HepG2 (cell line): ENCODE results near the gene ASCC3. TPM values are rescaled to one million over a fixed set of nuclear protein-coding genes. Genes with fewer than 3 reads are reported as not detected.

Experiments
- ATAC-seq: fragments of 200-7000 bp; cut with Tn5 transposase; 3 replicates; pipeline ENCODE4 v1.9.1; 2020; ENCODE audit warnings: mild to moderate bottlenecking, moderate library complexity
- BruUV-seq: library from RNA; stranded (reverse); fragments of 400-500 nt; replicated peaks from 2 replicates; lab custom pipeline; 2021; lab: Mats Ljungman, UMichigan
- CTCF ChIA-PET: fragments of 300-600 bp; formaldehyde crosslinking; extraction: SDS; loops from one replicate; lab custom pipeline; 2021; ENCODE audit warnings: low total read pairs, inconsistent platforms, low intra/inter-chr PET ratio; lab: Yijun Ruan, JAX
- POLR2A ChIA-PET: fragments of 350-600 bp; sonication (Branson Sonifier 250); formaldehyde crosslinking; loops from one replicate; lab custom pipeline; 2020; ENCODE audit warnings: antibody characterized with exemption, inconsistent platforms; lab: Yijun Ruan, JAX
- DNase-seq: peaks from one replicate; pipeline ENCODE4 v3.0.0-alpha.2; 2015; ENCODE audit warnings: low spot score
- FAIRE-seq: peaks from 3 replicates; lab custom pipeline; 2011; peaks lifted over from hg19 to GRCh38; lab: Jason Lieb, UNC
- H2AFZ ChIP-seq: one replicate; pipeline ENCODE4 v1.6.1; 2011; ENCODE audit warnings: low read length, inconsistent platforms
- H3K27ac ChIP-seq: fragments of 300-600 bp; 3 replicates; pipeline ENCODE4 v1.8.0; 2011; ENCODE audit warnings: mixed run types, mild to moderate bottlenecking, mixed read lengths, low read length, inconsistent platforms; ENCODE audit not compliant: insufficient read depth; ENCODE audit errors: extremely low read length
- H3K27me3 ChIP-seq, 2 experiments: fragments of 200-600 bp in 1 of 2; 2 replicates in 1 of 2; 3 replicates in 1 of 2; pipeline versions ENCODE4 v1.6.0 to v1.8.0; 2011; ENCODE audit warnings: low read length in 2 of 2, mild to moderate bottlenecking in 2 of 2, moderate library complexity in 2 of 2, inconsistent platforms in 1 of 2; ENCODE audit not compliant: insufficient read depth in 2 of 2, control insufficient read depth in 1 of 2
- H3K36me3 ChIP-seq, 2 experiments: fragments of 200-600 bp in 1 of 2; replicated peaks in 1 of 2; 2 replicates in 1 of 2; 3 replicates in 1 of 2; pipeline versions ENCODE4 v1.5.1 to v1.8.0; 2011; ENCODE audit warnings: low read length in 2 of 2, inconsistent platforms in 1 of 2; ENCODE audit not compliant: insufficient read depth in 2 of 2, control insufficient read depth in 1 of 2
- H3K4me1 ChIP-seq: 2 replicates; pipeline ENCODE4 v1.5.1; 2012; ENCODE audit warnings: low read length, inconsistent platforms; ENCODE audit not compliant: insufficient read depth
- H3K4me2 ChIP-seq: 2 replicates; pipeline ENCODE4 v1.6.0; 2011; ENCODE audit warnings: low read depth, low read length, inconsistent platforms
- H3K4me3 ChIP-seq, 3 experiments: fragments of 200-600 bp in 1 of 3; sonication (generic), shearing (Covaris generic) in 1 of 3; replicated peaks in 1 of 3; 2 replicates each; pipeline ENCODE4 v1.5.1; 2011 to 2016; ENCODE audit warnings: low read length in 3 of 3, inconsistent platforms in 2 of 3, low read depth in 2 of 3, mild to moderate bottlenecking in 2 of 3, control low read depth in 1 of 3, mixed read lengths in 1 of 3; ENCODE audit not compliant: insufficient read depth in 1 of 3
- H3K79me2 ChIP-seq: one replicate; pipeline ENCODE4 v1.6.1; 2011; ENCODE audit warnings: low read length, inconsistent platforms; ENCODE audit not compliant: insufficient read depth
- H3K9ac ChIP-seq: 2 replicates; pipeline ENCODE4 v1.6.0; 2011; ENCODE audit warnings: mild to moderate bottlenecking, low read depth, low read length, inconsistent platforms; ENCODE audit not compliant: insufficient read depth
- H3K9me3 ChIP-seq: 2 replicates; pipeline ENCODE4 v1.5.1; 2012; ENCODE audit warnings: mild to moderate bottlenecking, low read length
- H4K20me1 ChIP-seq: 2 replicates; pipeline ENCODE4 v1.6.0; 2011; ENCODE audit warnings: inconsistent platforms, mild to moderate bottlenecking, low read length, moderate library complexity; ENCODE audit not compliant: insufficient read depth
- GLI4 ChIP-seq: sonication (generic); formaldehyde crosslinking; IDR thresholded peaks from 2 replicates; pipeline ENCODE4 v1.5.1; 2020; ENCODE audit warnings: missing genetic modification reagents, mild to moderate bottlenecking, moderate library complexity, borderline replicate concordance
- GPN1 ChIP-seq: sonication (generic); formaldehyde crosslinking; IDR thresholded peaks from 2 replicates; pipeline ENCODE4 v1.5.1; 2020; ENCODE audit warnings: missing genetic modification reagents, borderline replicate concordance
- HNRNPLL ChIP-seq: fragments of 200-400 bp; formaldehyde crosslinking; IDR thresholded peaks from 2 replicates; pipeline ENCODE4 v1.6.1; 2017; ENCODE audit warnings: mild to moderate bottlenecking, low read depth, low read length; ENCODE audit not compliant: poor library complexity, severe bottlenecking
- MEF2D ChIP-seq: sonication (generic); formaldehyde crosslinking; IDR thresholded peaks from 2 replicates; pipeline ENCODE4 v1.5.1; 2020; ENCODE audit warnings: mild to moderate bottlenecking, missing genetic modification reagents
- NKX3-1 ChIP-seq: sonication (generic); formaldehyde crosslinking; IDR thresholded peaks from 2 replicates; pipeline ENCODE4 v1.5.0; 2020; ENCODE audit warnings: missing genetic modification reagents
- SKIL ChIP-seq: sonication (generic); formaldehyde crosslinking; IDR thresholded peaks from 2 replicates; pipeline ENCODE4 v1.8.0; 2022; ENCODE audit warnings: missing genetic modification reagents, mild to moderate bottlenecking, moderate library complexity, borderline replicate concordance
- SP140L ChIP-seq: sonication (generic); formaldehyde crosslinking; IDR thresholded peaks from 2 replicates; pipeline ENCODE4 v1.4.0; 2020; ENCODE audit warnings: missing genetic modification reagents, borderline replicate concordance
- ZFX ChIP-seq: sonication (generic); formaldehyde crosslinking; IDR thresholded peaks from 2 replicates; pipeline ENCODE4 v1.4.0; 2020; ENCODE audit warnings: mild to moderate bottlenecking, low read depth, missing genetic modification reagents, moderate library complexity
- ZNF263 ChIP-seq: sonication (generic); formaldehyde crosslinking; IDR thresholded peaks from 2 replicates; pipeline ENCODE4 v1.4.0; 2020; ENCODE audit warnings: missing genetic modification reagents
- ZNF766 ChIP-seq: sonication (generic); formaldehyde crosslinking; IDR thresholded peaks from 2 replicates; pipeline ENCODE4 v1.5.0; 2020; ENCODE audit warnings: missing genetic modification reagents, borderline replicate concordance
- WGBS: methylation state at CpG from one replicate; pipeline ENCODE4 v1.1.6; 2017; ENCODE audit warnings: low lambda C conversion rate; 5-methylcytosine and 5-hydroxymethylcytosine counted together
- in situ Hi-C: cut with HindIII; loops from 2 replicates; pipeline ENCODE4 v1.10.0; 2017; ENCODE audit warnings: low pct_unique_long_range_greater_than_20kb; ENCODE audit not compliant: extremely low pct_ligation_motif_present
- intact Hi-C: fragments of 100-400 bp; cut with micrococcal nuclease; formaldehyde crosslinking; loops from one replicate; pipeline ENCODE4 v1.10.0; 2022; ENCODE audit not compliant: unreplicated experiment
- polyA plus RNA-seq, 8 experiments: library from polyadenylated mRNA; depleted of rRNA in 3 of 8; stranded (reverse) in 7 of 8; unstranded in 1 of 8; fragments of >200 nt; fragmentation: Illumina TruSeq in 4 of 8; extraction: Trizol in 4 of 8; gene quantifications; 2 replicates each; pipeline versions ENCODE4 v1.2.1 to v1.2.3, GENCODE V29; 2011 to 2016; ENCODE audit warnings: low read depth in 4 of 8, missing spikeins in 1 of 8, mixed read lengths in 1 of 8; ENCODE audit not compliant: insufficient read depth in 1 of 8
- total RNA-seq, 5 experiments: library from RNA; depleted of rRNA; stranded (reverse); fragments of >200 nt; fragmentation: Illumina TruSeq; extraction: Trizol; gene quantifications; 2 replicates each; pipeline ENCODE4 v1.2.3, GENCODE V29; 2016; ENCODE audit warnings: low read depth in 1 of 5

ASCC3 gene
- total and polyA plus RNA-seq, 2 of the 13 experiments (the other 11 are each of a cell fraction or from before 2014, with no cell fraction given): 23.1 to 55.7 TPM

DNA sequence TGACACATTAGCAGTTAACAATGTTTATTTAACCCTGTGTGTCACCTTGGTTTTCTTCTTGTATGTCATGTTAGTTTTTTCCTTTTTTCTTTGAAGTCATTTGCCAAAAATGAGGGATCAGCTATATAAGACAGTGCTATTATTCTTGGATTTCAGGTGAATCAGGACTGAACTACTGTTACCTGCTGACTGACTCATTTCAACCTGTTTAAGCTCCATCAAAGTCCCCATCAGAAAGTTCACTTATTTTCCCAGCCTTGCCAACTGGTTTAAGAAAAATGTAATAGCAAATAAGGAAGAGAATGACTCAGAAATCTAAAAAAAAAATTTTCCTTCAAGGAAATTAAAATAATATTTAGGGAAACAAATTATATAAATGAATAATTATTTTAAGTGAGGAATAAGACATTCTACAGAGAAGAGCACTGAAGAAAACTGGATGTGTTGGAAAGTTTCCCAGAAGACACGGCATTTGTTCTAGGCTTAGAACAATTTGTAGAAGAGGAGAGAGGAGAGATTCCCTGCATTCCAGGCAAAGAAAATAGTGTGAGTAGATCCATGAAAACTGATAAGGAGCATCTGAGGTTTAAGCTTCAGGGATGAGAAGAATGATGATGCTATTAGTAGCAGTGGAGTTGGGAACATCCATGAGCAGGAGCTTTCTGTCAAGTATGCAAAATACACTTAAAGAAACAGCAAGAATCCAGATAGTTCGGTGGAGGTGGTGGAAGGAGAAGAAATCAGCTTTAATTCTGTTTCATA, 331.5 kb downstream of the ASCC3 start:
- H3K4me2 ChIP-seq: no peak overlapping the region
- H3K27ac ChIP-seq: no peak overlapping the region
- ATAC-seq: no peak
- no peak for DNase-seq
- in situ Hi-C loops (no loop called here), intact Hi-C loops (no loop called here)
- no peaks in the 10 kb centered on the region for H3K79me2 ChIP-seq
- no peaks in the 10 kb centered on the region for H3K9me3 ChIP-seq
- H2AFZ ChIP-seq: no peak overlapping the region
- H3K4me1 ChIP-seq: no peaks in the 10 kb centered on the region
- BruUV-seq: no TSS peak
- POLR2A ChIA-PET: no interaction called here
- CTCF ChIA-PET: no interaction called here
- FAIRE-seq: no peak
- WGBS: 98% methylated on average over 2 of the region's 2 CpGs
- H3K4me3 ChIP-seq: no peak overlapping the region
- no peak for TF ChIP-seq GPN1 (CRISPR knock-in tag)
- TF ChIP-seq ZNF766 (CRISPR knock-in tag): no peak
- no peak for TF ChIP-seq SP140L (CRISPR knock-in tag)
- no peak for TF ChIP-seq ZNF263
- TF ChIP-seq GLI4 (CRISPR knock-in tag): no peak
- no peak for TF ChIP-seq NKX3-1 (CRISPR knock-in tag)
- TF ChIP-seq ZFX (CRISPR knock-in tag): no peak
- no peak for TF ChIP-seq HNRNPLL
- no peaks in the 10 kb centered on the region for H4K20me1 ChIP-seq
- H3K27me3 ChIP-seq: no peaks in the 10 kb centered on the region
- no peak overlapping the region for H3K9ac ChIP-seq
- no peaks in the 10 kb centered on the region for H3K36me3 ChIP-seq

DNA sequence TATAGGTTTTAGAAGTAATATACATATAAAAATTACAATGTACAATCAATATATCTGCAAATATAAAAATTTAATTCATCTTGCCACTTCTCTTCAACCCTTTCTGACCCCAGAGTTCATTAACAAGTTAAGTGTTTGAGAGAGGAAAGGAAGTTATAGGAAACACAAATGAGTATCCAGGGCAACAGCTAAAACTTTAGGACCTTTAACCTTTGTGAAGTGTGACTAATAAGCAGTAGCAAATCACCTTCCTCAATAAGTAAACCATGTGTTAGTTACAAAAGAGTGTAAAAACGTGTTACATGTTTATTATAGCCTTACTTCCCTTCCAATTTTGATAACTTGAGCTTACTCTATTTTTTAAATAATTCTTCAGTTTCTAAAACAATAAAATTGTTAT, 343.0 kb downstream of the ASCC3 start:
- no peaks in the 10 kb centered on the region for H3K27me3 ChIP-seq
- no TSS peak for BruUV-seq
- H3K79me2 ChIP-seq: no peaks in the 10 kb centered on the region
- no peak overlapping the region for H3K4me2 ChIP-seq
- H4K20me1 ChIP-seq: no peaks in the 10 kb centered on the region
- WGBS: 67% methylated on average over 1 of the region's 1 CpG
- no peak overlapping the region for H2AFZ ChIP-seq
- no peak for DNase-seq
- no peak overlapping the region for H3K9ac ChIP-seq
- intact Hi-C loops: no loop called here
- ChIA-PET CTCF (no interaction called here), POLR2A (no interaction called here)
- H3K4me3 ChIP-seq: no peak overlapping the region
- H3K4me1 ChIP-seq: no peaks in the 10 kb centered on the region
- no peak for FAIRE-seq
- H3K36me3 ChIP-seq: peaks cover 2 to 9% of the 10 kb centered on the region in 2 experiments; a peak in 1 of 5 replicates
- H3K9me3 ChIP-seq: no peaks in the 10 kb centered on the region
- in situ Hi-C loops: no loop called here
- ATAC-seq: no peak
- H3K27ac ChIP-seq: no peak overlapping the region
- TF ChIP-seq MEF2D (no peak), SKIL (CRISPR knock-in tag) (no peak)
